HG03521 (cell line): Measurements from ENCODE around the gene SPOCK2.

Experiments
- ATAC-seq: cut with Tn5 transposase; IDR thresholded peaks from one replicate; pipeline ENCODE4 v1.9.1; 2021; ENCODE audit warnings: mild to moderate bottlenecking, moderate library complexity; ENCODE audit not compliant: unreplicated experiment

SPOCK2 gene

DNA sequence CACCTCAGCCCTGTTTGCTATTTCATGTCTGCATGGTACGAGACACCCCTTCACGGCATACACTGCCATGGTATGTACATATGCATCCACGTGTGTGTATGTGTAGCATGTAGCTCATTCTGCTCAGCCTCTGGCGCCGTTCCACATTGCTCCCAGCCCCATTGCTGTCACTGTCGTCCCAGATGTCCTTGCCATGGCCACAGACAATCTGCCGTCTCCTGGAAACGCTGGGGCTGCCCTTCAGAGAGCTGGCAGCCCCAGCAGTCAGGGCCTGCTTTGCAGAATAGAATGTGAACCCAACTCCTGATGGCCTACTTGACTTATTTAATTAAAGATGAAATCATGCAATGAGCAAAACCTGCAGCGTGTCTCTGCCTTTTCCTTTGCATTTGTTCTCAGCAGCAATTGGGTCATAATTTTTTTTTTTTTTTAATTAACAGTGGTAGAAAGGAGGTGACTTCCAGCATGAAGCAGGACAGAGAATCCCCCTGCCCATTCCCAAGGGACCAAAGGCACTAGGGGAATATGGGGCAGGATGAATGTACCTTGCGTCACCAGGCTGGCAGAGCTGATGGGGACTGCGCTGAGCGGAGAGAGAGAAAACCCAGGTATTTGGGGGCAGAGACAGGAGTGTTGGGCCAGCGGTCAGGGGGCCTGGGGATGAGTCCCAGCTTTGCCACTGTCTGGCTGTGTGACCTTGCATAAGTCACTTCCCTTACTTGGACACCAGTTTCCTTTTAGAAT is 75.0 kb downstream of the SPOCK2 start:
- ATAC-seq: no peak

- ATAC-seq: no peak
These were observed 75.6 kb downstream of the SPOCK2 start for GRCh38 chr10:72012796-72013195.

DNA sequence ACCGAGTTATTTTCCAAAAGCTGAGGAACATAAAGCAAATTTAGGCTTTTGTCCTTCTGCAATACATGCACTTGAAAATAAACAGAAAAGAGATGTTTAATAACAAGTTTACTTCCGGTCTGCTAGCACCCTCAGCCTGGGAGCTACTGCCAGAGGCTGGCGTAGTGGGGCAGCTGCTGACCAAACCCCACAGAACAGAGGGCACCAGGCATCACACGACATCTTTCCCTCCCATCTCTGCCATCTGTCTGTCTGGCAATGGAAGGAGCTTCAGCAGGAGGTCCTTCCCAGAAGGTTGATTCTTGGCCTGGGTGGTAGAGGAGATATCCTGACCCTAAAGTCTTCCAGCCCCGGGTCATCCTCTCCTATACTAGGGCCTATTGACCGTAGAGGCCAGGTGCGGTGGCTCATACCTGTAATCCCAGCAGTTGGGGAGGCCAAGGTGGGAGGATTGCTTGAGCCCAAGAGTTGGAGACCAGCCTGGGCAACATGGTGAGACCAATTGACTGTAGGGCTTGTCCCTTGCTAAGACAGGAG is 76.3 kb downstream of the SPOCK2 start:
- ATAC-seq: no peak

GRCh38 chr10:72011468-72011867 is 76.9 kb downstream of the SPOCK2 start:
- no peak for ATAC-seq

DNA sequence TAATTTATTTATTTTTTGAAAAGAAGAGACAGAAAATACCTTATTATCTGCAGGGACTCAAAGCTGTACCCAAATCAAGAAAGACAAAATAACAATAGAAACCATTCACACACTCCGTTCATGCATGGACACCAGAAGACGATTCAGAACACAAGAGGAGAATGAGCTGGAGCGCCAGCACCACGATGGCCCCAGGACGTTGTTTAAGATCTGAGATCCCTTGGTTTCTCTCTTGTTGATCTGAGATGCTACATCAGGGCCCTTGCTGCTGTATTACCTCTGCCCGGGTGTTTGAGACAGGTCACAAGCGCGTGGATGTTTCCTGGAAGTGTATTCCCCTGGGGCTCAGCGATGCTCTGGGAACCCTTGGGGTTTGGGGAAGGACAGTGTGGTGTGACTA is 77.3 kb downstream of the SPOCK2 start:
- no peak for ATAC-seq

DNA sequence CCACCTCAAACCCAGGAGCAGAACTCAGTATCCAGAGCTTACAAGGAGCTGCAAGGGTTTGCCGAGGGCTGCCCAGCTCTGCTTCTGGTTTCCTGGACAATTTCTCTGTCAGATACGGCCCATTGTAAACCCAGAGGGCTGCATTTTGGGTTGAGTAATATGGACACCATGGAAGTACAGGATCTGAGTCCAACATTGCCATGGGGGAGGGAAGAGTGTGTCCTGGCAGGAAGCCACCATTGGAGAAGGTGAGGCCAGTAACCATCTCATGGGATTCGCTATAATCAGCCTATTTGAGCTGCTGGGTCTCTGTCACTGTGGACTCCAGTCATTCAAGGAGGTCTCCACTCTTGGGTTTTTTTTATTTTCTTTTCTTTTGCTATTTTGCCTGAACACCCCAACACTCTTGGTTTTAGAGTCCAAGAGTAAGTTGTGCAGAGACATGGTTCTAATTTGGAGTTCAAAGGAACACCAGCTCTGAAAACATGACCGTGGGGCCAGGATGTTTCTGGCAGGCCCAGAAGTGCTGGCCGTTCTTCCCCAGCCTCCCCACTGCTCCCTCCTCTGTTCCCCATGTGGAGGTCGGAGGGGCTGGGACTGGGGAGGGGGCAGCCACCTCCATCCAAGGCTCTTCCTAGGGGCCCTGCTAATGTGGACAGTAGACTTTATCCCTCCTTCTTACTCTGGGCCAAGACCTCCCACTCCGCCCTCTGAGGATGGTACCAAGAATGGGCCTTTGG is 77.9 kb downstream of the SPOCK2 start:
- ATAC-seq: no peak

- no peak for ATAC-seq
These were observed 78.8 kb downstream of the SPOCK2 start for GRCh38 chr10:72009425-72010081.

- ATAC-seq: no peak
These were observed 79.3 kb downstream of the SPOCK2 start for GRCh38 chr10:72009051-72009424.
